ENCODE data around the gene LRRC4C. TPM values are rescaled to one million over a fixed set of nuclear protein-coding genes. Genes with fewer than 3 reads are reported as not detected.

LRRC4C gene
- total RNA-seq, 2 experiments from 2014 or later, result not detected

DNA sequence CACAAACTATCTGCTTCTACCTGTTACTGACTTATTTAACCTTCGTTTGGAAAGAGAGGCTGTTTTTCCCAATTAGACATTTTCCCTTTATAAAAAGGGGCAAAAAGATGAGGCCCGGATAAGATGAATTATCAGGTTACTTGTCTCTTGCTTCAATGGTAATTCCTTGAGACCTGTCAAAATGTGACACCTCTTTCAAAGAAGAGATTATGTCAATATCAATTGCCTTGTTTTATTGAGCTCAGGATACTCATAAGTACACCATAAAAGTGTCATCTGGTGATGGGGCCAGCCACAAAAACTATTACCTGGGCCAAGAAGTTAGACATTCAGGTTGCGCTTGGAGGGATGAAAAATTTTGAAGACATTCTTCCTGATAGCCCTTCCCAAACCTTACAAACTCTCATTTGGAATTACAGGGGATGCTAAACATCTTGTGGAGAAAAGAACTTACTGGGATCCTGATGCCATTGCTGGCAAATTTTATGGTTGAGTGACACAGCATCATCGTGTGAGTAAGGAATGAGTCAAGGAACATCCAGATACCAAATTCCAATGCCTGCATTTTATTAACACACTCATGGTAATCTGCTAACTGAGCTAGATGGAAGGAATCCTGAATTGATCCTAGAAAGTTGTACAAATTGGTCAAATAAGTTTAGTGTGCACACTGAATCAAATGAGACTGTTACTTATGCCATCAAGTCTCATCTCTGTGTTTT is 1071.2 kb downstream of the LRRC4C start:
- ATAC-seq, result no peak
- Mint-ChIP-seq H3K27me3 (no peaks in the 10 kb centered on the region), H3K4me1 (no peaks in the 10 kb centered on the region), H3K36me3 (no peaks in the 10 kb centered on the region), H3K9me3 (ENCODE audit: low read depth) (peaks cover 6% of the 10 kb centered on the region), H3K27ac (no peak overlapping the region), H3K4me3 (no peak overlapping the region)
- no peak for DNase-seq
- CTCF ChIA-PET, result no interaction called here

- no peaks in the 10 kb centered on the region for H3K27me3 Mint-ChIP-seq
- CTCF ChIA-PET, result no interaction called here
These were observed 1072.0 kb downstream of the LRRC4C start for GRCh38 chr11:40387240-40387980.

DNA sequence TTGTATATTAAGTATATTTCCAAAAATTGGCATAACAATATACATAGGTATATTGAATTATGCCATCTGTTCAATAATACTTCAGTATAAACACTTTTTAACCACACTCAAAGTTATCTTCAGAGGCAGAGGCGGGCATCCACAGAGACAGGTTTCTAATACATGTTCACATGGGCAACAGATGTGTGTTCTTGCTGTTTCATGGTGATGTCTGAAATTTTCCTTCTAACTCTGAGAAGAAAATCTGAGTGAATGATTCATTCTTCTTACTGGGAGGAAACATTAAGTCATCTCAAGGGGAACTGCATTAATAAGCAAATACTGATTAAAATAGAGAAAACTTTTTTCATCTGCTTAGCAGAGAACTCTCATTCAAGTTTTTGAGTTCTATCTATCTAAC is 1074.5 kb downstream of the LRRC4C start:
- Mint-ChIP-seq H3K27ac (no peak overlapping the region), H3K4me3 (no peak overlapping the region), H3K36me3 (no peaks in the 10 kb centered on the region), H3K4me1 (no peaks in the 10 kb centered on the region), H3K9me3 (ENCODE audit: low read depth) (peaks cover 3% of the 10 kb centered on the region), H3K27me3 (no peaks in the 10 kb centered on the region)
- no peak for DNase-seq
- ATAC-seq, result no peak
- CTCF ChIA-PET, result no interaction called here

More at GRCh38 chr11:40387240-40387980, 1072.0 kb downstream of the LRRC4C start:
- Mint-ChIP-seq H3K36me3 (no peaks in the 10 kb centered on the region), H3K27ac (no peak overlapping the region), H3K4me3 (no peak overlapping the region), H3K9me3 (ENCODE audit: low read depth) (peaks cover 8% of the 10 kb centered on the region), H3K4me1 (no peaks in the 10 kb centered on the region)
- ATAC-seq, result no peak
- no peak for DNase-seq

DNA sequence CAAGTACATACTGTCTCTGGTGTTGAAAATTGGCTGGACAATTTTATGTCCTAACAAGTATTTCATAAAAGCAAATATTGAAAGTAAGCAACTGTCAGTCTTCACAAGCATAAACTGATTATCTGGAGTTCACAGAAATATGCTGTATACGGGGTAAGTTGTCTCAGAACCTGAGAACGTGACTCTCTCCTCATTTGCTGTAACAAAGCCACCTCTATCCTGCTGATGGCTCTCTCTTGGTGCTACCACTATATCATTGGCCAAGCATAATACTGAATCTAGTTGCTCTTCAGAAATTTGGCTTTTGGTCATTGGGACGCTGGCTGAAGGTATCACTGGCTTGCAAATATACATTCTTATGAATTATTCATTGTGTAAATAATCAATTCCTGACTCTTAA is 1078.0 kb downstream of the LRRC4C start:
- no peak for DNase-seq
- CTCF ChIA-PET, result no interaction called here
- H3K27me3 Mint-ChIP-seq, result no peaks in the 10 kb centered on the region
- no peak overlapping the region for H3K4me3 Mint-ChIP-seq
- H3K9me3 Mint-ChIP-seq (ENCODE audit: low read depth), result peaks cover 3% of the 10 kb centered on the region
- no peak overlapping the region for H3K27ac Mint-ChIP-seq
- no peak for ATAC-seq
- H3K36me3 Mint-ChIP-seq, result no peaks in the 10 kb centered on the region
- H3K4me1 Mint-ChIP-seq, result no peaks in the 10 kb centered on the region

DNA sequence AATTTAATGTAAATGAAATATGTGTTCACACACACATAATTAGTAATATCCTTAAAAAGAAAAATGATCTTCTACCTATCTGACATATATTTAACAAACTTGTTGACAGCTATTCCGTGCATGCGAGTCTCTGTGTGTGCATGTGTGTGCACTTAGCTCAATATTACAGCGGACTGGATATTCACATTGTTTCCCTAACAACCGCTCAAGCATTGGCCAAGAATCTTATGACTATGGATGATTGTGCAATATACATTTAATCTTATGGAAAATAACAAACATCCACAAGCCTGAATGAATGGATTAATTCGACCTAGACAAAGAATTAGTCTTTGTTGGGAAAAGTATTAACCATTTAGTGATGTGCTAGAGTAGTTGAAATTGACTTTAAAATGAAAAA is 1078.6 kb downstream of the LRRC4C start:
- no peak for ATAC-seq
- H3K9me3 Mint-ChIP-seq (ENCODE audit: low read depth), result peaks cover 3% of the 10 kb centered on the region
- CTCF ChIA-PET, result no interaction called here

DNA sequence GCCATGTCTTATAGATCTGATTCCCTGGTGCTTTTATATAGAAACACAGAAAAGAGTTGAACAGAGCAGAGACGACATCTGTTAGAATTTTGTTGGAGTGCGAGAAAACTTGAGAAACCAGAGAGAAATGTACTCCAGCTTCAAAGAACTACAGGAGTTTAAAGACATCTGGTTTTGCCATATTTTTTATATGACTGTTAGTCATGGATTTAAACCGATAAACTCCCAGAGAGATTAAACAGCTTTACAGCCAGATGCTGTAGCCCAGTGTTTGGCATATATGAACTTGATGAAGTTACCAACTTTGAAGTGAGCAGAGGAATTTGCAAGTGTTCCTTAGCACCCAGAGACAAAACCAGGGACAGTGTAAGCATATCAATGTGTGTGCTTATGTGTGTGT is 1083.1 kb downstream of the LRRC4C start:
- H3K36me3 Mint-ChIP-seq, result no peaks in the 10 kb centered on the region
- H3K27me3 Mint-ChIP-seq, result no peaks in the 10 kb centered on the region
- no peak overlapping the region for H3K4me3 Mint-ChIP-seq
- ATAC-seq, result no peak
- H3K4me1 Mint-ChIP-seq, result no peaks in the 10 kb centered on the region
- DNase-seq, result no peak
- CTCF ChIA-PET, result no interaction called here
- H3K27ac Mint-ChIP-seq, result no peak overlapping the region
- H3K9me3 Mint-ChIP-seq (ENCODE audit: low read depth), result peaks cover 4% of the 10 kb centered on the region

More for the DNA sequence above, 1078.6 kb downstream of the LRRC4C start:
- Mint-ChIP-seq H3K4me3 (no peak overlapping the region), H3K27me3 (no peaks in the 10 kb centered on the region), H3K4me1 (no peaks in the 10 kb centered on the region), H3K27ac (no peak overlapping the region), H3K36me3 (no peaks in the 10 kb centered on the region)
- no peak for DNase-seq

DNA sequence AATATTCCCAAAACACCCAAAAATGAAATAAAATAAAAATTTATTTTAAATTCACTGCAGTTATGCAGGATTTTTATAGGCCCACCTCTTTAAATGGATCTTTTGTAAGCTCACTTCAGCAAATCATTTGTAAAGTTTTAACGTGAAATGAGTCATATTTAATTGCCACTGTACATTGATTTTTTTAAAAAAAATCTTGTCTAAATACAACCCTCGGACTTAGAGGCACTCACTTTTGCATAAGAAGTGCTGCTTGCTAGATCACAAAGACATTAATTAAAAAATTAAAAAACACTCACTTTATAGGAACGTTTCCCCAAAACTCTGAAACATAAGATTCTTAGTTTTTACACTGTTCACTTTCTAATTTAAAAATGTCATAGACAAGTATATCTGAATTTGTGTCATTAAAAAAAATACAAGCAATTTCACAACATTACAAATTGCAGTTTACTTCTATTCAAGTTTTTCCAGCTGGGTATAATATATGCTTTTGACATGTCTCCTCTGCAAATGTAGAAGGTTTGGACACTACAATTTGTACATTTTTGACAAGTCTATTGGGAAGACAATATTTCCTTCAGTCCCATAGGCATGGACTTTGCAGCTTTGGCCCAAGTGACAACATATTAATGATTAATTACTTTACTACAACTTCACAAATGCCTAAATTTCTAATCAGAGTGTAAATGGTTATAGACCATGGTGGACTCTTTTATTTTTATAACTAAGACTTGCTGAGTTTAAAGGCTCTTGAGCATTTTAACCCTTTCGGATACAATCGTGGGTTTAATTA is 1088.4 kb downstream of the LRRC4C start:
- CTCF ChIA-PET, result no interaction called here
- Mint-ChIP-seq H3K4me3 (no peak overlapping the region), H3K27ac (no peak overlapping the region), H3K9me3 (ENCODE audit: low read depth) (peaks cover 9% of the 10 kb centered on the region), H3K4me1 (no peaks in the 10 kb centered on the region), H3K27me3 (no peaks in the 10 kb centered on the region), H3K36me3 (no peaks in the 10 kb centered on the region)
- no peak for DNase-seq
- no peak for ATAC-seq

DNA sequence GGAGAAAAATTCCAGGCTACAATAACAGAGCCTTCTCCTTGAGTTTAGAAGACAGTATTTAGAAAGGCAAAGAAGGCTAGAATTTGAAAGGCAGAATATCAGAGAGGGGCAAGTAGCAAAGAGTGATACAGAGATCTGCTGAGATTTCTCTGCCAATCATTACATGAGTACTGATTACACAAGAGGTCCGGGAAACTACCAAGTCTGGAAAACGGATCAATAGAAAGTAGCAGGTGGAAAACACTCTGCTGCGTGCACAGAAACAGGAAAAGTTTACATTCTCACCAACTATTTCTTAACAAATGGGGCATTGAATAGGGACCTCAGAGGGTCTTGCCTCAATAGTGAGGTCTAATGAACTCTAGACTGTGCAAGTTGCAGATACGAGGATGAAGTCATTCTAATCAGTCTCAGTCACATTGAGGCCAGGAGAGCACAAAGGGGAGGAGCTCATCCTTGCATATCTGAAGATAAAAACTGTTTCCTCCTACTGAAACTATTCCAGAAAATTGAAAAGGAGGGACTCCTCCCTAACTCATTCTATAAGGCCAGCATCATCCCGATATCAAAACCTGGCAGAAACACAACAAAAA is 1099.2 kb downstream of the LRRC4C start:
- ATAC-seq (no peak), DNase-seq (no peak)
- Mint-ChIP-seq H3K27me3 (no peaks in the 10 kb centered on the region), H3K9me3 (ENCODE audit: low read depth) (peaks cover 22% of the 10 kb centered on the region), H3K4me3 (no peak overlapping the region), H3K36me3 (no peaks in the 10 kb centered on the region), H3K27ac (no peak overlapping the region), H3K4me1 (no peaks in the 10 kb centered on the region)
- CTCF ChIA-PET, result no interaction called here

GRCh38 chr11:40354121-40354520 is 1105.3 kb downstream of the LRRC4C start:
- no peak for DNase-seq
- ATAC-seq, result no peak
- Mint-ChIP-seq H3K27me3 (no peaks in the 10 kb centered on the region), H3K4me1 (no peaks in the 10 kb centered on the region), H3K36me3 (no peaks in the 10 kb centered on the region), H3K4me3 (no peak overlapping the region), H3K27ac (no peak overlapping the region), H3K9me3 (ENCODE audit: low read depth) (peaks cover 12% of the 10 kb centered on the region)
- CTCF ChIA-PET, result no interaction called here

DNA sequence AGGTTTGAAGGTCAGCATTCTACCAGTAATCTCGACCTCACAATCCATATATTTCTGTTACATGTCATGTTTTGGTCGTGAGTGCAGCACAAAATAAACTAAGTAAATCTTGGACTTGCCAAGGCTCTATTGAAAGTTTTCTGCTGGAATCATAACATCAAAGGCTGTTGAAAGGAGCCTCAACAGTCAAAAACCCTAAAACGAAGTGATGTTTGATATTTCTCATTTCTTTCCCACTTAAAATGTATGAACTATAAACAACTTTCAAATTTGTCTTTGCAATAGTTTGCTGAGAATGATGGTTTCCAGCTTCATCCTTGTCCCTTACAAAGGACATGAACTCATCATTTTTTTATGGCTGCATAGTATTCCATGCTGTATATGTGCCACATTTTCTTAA is 1118.5 kb downstream of the LRRC4C start:
- CTCF ChIA-PET, result no interaction called here
- no peak for ATAC-seq

DNA sequence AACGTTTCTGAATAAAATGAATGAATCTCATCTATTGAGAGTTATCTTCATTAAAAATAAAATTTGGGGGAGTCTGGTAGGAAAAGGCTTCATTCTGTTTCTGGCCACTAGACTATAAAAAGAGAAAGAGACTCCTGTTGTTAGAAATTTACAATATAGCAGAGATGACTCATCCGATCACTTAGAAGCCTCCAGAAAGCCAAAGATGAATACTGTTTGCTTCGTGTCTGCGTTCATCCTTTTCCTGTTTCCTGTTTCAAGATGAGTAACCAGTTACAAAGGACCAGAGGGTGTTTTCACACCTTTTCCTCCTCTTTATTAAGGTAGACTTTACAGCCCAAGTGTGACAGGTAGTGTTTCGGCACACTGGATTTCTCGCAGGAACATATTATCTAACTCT is 1120.7 kb downstream of the LRRC4C start:
- Mint-ChIP-seq H3K36me3 (no peaks in the 10 kb centered on the region), H3K27ac (no peak overlapping the region), H3K27me3 (no peaks in the 10 kb centered on the region), H3K9me3 (ENCODE audit: low read depth) (peaks cover 9% of the 10 kb centered on the region), H3K4me1 (no peaks in the 10 kb centered on the region), H3K4me3 (no peak overlapping the region)
- no peak for ATAC-seq
- CTCF ChIA-PET, result no interaction called here
- no peak for DNase-seq

More for the DNA sequence above, 1118.5 kb downstream of the LRRC4C start:
- Mint-ChIP-seq H3K4me1 (no peaks in the 10 kb centered on the region), H3K27ac (no peak overlapping the region), H3K4me3 (no peak overlapping the region), H3K36me3 (no peaks in the 10 kb centered on the region), H3K27me3 (no peaks in the 10 kb centered on the region), H3K9me3 (ENCODE audit: low read depth) (peaks cover 9% of the 10 kb centered on the region)
- DNase-seq, result no peak

DNA sequence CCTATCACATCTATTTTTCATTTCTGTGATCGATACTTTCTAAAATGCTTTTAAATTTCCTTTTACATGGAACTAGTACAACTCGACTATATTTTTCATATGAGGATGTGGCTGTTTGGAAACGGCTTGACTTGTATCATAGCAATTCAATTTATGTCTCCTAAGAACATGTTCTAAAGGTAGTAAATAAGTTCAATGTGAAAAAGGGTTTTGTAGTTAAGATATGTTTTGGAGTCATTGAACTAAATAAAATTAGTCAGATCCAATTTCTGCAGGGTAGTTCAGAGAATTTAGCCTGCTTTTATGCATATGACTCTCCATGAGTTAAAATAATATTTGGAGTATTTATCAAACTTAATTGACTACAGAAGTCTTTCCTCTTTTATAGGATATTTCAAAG is 1121.4 kb downstream of the LRRC4C start:
- no peaks in the 10 kb centered on the region for H3K27me3 Mint-ChIP-seq
- H3K36me3 Mint-ChIP-seq, result no peaks in the 10 kb centered on the region
- DNase-seq, result no peak
- no peak for ATAC-seq
- H3K9me3 Mint-ChIP-seq (ENCODE audit: low read depth), result peaks cover 11% of the 10 kb centered on the region
- no peak overlapping the region for H3K27ac Mint-ChIP-seq
- no peaks in the 10 kb centered on the region for H3K4me1 Mint-ChIP-seq
- CTCF ChIA-PET, result no interaction called here
- no peak overlapping the region for H3K4me3 Mint-ChIP-seq

DNA sequence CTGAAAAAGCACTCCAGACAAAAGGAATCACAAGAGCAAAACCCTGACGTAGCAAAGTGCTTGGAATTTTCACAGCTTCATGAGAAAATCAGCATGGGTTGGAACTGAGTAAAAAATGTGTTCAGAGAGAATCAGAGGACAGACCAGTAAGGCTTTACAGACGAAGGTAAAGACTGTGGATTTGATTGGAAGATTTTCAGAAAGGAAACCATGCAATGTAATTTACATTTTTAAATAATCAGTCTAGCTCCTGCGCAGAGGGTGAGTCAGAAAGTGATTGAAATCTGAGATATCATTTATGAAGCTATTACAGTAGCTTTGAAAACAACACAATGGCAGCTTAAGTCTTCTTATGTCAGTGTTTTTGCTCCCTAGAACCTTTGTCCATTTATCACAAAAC is 1122.3 kb downstream of the LRRC4C start:
- H3K27ac Mint-ChIP-seq, result no peak overlapping the region
- no peak for DNase-seq
- no peaks in the 10 kb centered on the region for H3K4me1 Mint-ChIP-seq
- no peak for ATAC-seq
- H3K9me3 Mint-ChIP-seq (ENCODE audit: low read depth), result peaks cover 17% of the 10 kb centered on the region
- no peak overlapping the region for H3K4me3 Mint-ChIP-seq
- no peaks in the 10 kb centered on the region for H3K36me3 Mint-ChIP-seq
- H3K27me3 Mint-ChIP-seq, result no peaks in the 10 kb centered on the region
- CTCF ChIA-PET, result no interaction called here
